Measurements from ENCODE around the gene HK3. TPM values are rescaled to one million over a fixed set of nuclear protein-coding genes. Genes with fewer than 3 reads are reported as not detected.

The HK3 gene
- total RNA-seq, 4 donors from 2014 or later = 2.6 to 6.0 (median 4.7) TPM

- 62% methylated on average over 13 of the region's 23 CpGs; no CpG with 5 or more reads in 1 of the 2 donors for WGBS, 2 donors (ENCODE audit: low coverage in 1 of 2)
- Histone ChIP-seq H3K27ac (no peak overlapping the region), H3K4me3 (no peak overlapping the region), H3K27me3 (peaks cover 54% of the 10 kb centered on the region), H3K4me1 (no peaks in the 10 kb centered on the region), H3K9me3 (no peaks in the 10 kb centered on the region), H3K36me3 (no peaks in the 10 kb centered on the region)
- intact Hi-C loops (cut with DNase I; ENCODE audit: low total_unique reads) (no loop called here), in situ Hi-C loops (cut with MboI; ENCODE audit: low pct_ligation_motif_present in 1 of 4, low pct_unique_long_range_greater_than_20kb in 1 of 4, low sequenced_read_pairs in 3 of 4) (no loop called here)
- no peak for DNase-seq
- TF ChIP-seq EP300 (IDR thresholded peaks at IDR 0.05; ENCODE audit: low read depth) (no peak), POLR2A (IDR thresholded peaks at IDR 0.05) (no peak), POLR2AphosphoS5 (IDR thresholded peaks at IDR 0.05) (no peak)
- TF ChIP-seq, protein P1, sequence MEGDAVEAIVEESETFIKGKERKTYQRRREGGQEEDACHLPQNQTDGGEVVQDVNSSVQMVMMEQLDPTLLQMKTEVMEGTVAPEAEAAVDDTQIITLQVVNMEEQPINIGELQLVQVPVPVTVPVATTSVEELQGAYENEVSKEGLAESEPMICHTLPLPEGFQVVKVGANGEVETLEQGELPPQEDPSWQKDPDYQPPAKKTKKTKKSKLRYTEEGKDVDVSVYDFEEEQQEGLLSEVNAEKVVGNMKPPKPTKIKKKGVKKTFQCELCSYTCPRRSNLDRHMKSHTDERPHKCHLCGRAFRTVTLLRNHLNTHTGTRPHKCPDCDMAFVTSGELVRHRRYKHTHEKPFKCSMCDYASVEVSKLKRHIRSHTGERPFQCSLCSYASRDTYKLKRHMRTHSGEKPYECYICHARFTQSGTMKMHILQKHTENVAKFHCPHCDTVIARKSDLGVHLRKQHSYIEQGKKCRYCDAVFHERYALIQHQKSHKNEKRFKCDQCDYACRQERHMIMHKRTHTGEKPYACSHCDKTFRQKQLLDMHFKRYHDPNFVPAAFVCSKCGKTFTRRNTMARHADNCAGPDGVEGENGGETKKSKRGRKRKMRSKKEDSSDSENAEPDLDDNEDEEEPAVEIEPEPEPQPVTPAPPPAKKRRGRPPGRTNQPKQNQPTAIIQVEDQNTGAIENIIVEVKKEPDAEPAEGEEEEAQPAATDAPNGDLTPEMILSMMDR (IDR thresholded peaks at IDR 0.05) = no peak
Measured at GRCh38 chr5:176878906-176879662, 20.1 kb downstream of the HK3 start.

DNA sequence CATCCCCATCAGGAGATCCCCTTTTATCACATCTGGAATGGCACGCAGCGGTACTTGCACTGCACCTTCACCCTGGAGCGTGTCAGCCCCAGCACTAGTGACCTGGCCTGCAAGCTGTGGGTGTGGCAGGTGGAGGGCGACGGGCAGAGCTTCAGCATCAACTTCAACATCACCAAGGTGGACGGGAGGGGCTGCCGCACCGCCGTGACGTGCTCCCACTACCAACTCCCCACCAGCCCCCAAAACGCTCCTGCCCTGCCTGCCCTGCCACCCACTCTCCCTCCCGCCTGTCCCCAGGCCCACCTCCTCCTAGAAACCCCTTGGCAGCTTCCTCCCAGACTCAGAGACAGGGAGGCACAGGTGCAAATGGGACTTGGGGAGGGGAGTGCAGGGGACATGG lies 20.7 kb downstream of the HK3 start:
- Histone ChIP-seq H3K27ac (no peak overlapping the region), H3K4me1 (no peaks in the 10 kb centered on the region), H3K9me3 (no peaks in the 10 kb centered on the region), H3K36me3 (no peaks in the 10 kb centered on the region), H3K4me3 (no peak overlapping the region), H3K27me3 (peaks cover 54% of the 10 kb centered on the region)
- in situ Hi-C loops (cut with MboI; ENCODE audit: low pct_ligation_motif_present in 1 of 4, low pct_unique_long_range_greater_than_20kb in 1 of 4, low sequenced_read_pairs in 3 of 4) (no loop called here), intact Hi-C loops (cut with DNase I; ENCODE audit: low total_unique reads) (no loop called here)
- no peak for DNase-seq
- TF ChIP-seq EP300 (IDR thresholded peaks at IDR 0.05; ENCODE audit: low read depth) (no peak), POLR2AphosphoS5 (IDR thresholded peaks at IDR 0.05) (no peak), POLR2A (IDR thresholded peaks at IDR 0.05) (no peak)
- TF ChIP-seq, protein P1 (IDR thresholded peaks at IDR 0.05) = no peak
- 71% methylated on average over 11 of the region's 12 CpGs; no CpG with 5 or more reads in 1 of the 2 donors for WGBS, 2 donors (ENCODE audit: low coverage in 1 of 2)

DNA sequence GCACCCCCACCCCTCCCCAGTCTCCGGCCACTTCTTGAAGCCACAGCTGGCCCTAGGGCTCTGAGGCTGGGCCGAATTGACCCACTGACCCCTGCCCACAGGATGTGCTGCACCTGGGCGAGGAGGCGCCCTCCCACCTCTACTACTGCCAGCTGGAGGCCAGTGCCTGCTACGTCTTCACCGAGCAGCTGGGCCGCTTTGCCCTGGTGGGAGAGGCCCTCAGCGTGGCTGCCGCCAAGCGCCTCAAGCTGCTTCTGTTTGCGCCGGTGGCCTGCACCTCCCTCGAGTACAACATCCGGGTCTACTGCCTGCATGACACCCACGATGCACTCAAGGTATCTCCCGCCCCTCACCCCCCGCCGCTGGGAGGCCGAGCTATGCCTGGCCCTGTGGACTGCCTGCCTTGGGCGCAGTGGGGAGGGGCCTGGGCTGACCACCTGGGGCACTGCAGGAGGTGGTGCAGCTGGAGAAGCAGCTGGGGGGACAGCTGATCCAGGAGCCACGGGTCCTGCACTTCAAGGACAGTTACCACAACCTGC lies 21.3 kb downstream of the HK3 start:
- WGBS, 2 donors (ENCODE audit: low coverage in 1 of 2) = 69% methylated on average over 9 of the region's 21 CpGs; no CpG with 5 or more reads in 1 of the 2 donors
- H3K9me3 ChIP-seq = no peaks in the 10 kb centered on the region
- in situ Hi-C loops (cut with MboI; ENCODE audit: low pct_ligation_motif_present in 1 of 4, low pct_unique_long_range_greater_than_20kb in 1 of 4, low sequenced_read_pairs in 3 of 4) = no loop called here
- H3K4me1 ChIP-seq = no peaks in the 10 kb centered on the region
- no peak for DNase-seq
- no peaks in the 10 kb centered on the region for H3K36me3 ChIP-seq
- H3K27me3 ChIP-seq = peaks cover 54% of the 10 kb centered on the region
- no peak for TF ChIP-seq POLR2AphosphoS5 (IDR thresholded peaks at IDR 0.05)
- no peak for TF ChIP-seq EP300 (IDR thresholded peaks at IDR 0.05; ENCODE audit: low read depth)
- TF ChIP-seq, protein P1 (IDR thresholded peaks at IDR 0.05) = no peak
- TF ChIP-seq POLR2A (IDR thresholded peaks at IDR 0.05) = no peak
- intact Hi-C loops (cut with DNase I; ENCODE audit: low total_unique reads) = no loop called here
- no peak overlapping the region for H3K27ac ChIP-seq
- H3K4me3 ChIP-seq = no peak overlapping the region

GRCh38 chr5:176876506-176877431 lies 22.4 kb downstream of the HK3 start:
- WGBS, 2 donors (ENCODE audit: low coverage in 1 of 2) = 63% methylated on average over 11 of the region's 24 CpGs; no CpG with 5 or more reads in 1 of the 2 donors
- TF ChIP-seq POLR2AphosphoS5 (IDR thresholded peaks at IDR 0.05) (no peak), EP300 (IDR thresholded peaks at IDR 0.05; ENCODE audit: low read depth) (no peak), POLR2A (IDR thresholded peaks at IDR 0.05) (no peak)
- TF ChIP-seq, protein P1 (IDR thresholded peaks at IDR 0.05) = no peak
- H3K27ac ChIP-seq = no peak overlapping the region
- no peaks in the 10 kb centered on the region for H3K9me3 ChIP-seq
- in situ Hi-C loops (cut with MboI; ENCODE audit: low pct_ligation_motif_present in 1 of 4, low pct_unique_long_range_greater_than_20kb in 1 of 4, low sequenced_read_pairs in 3 of 4) (no loop called here), intact Hi-C loops (cut with DNase I; ENCODE audit: low total_unique reads) (no loop called here)
- peaks cover 54% of the 10 kb centered on the region for H3K27me3 ChIP-seq
- no peak overlapping the region for H3K4me3 ChIP-seq
- H3K36me3 ChIP-seq = no peaks in the 10 kb centered on the region
- DNase-seq = no peak
- H3K4me1 ChIP-seq = no peaks in the 10 kb centered on the region

All from transverse colon (tissue), 4 donors.